HCT116 (cell line): ENCODE measurements around the gene SLC27A5. TPM values are rescaled to one million over a fixed set of nuclear protein-coding genes. Genes with fewer than 3 reads are reported as not detected.

Experiments
- ATAC-seq: fragments of 200-7000 bp; cut with Tn5 transposase; 2 replicates; pipeline ENCODE4 v1.9.1; 2020; ENCODE audit warnings: mild to moderate bottlenecking, moderate library complexity
- BruUV-seq: library from RNA; stranded (reverse); fragments of 400-500 nt; replicated peaks from 2 replicates; lab custom pipeline; 2021; lab: Mats Ljungman, UMichigan
- CTCF ChIA-PET: fragments of 300-600 bp; sonication (Branson Sonifier 250); formaldehyde crosslinking; loops from one replicate; lab custom pipeline; 2021; ENCODE audit warnings: antibody characterized with exemption; lab: Charles Lee
- POLR2A ChIA-PET: fragments of 300-600, 350-600 bp; sonication (Branson Sonifier 250); formaldehyde crosslinking; loops from one replicate; lab custom pipeline; 2021; ENCODE audit warnings: antibody characterized with exemption; lab: Charles Lee
- RAD21 ChIA-PET, 2 experiments: fragments of 300-600 bp; sonication (Branson Sonifier 250); formaldehyde crosslinking; loops; one replicate each; lab custom pipeline; 2023; ENCODE audit warnings: low total read pairs in 2 of 2; ENCODE audit not compliant: uncharacterized antibody in 2 of 2, unreplicated experiment in 2 of 2, low non-redundant PET in 1 of 2; lab: Charles Lee
- DNase-seq: peaks from one replicate; pipeline ENCODE4 v3.0.0-alpha.2; 2010; ENCODE audit warnings: low read depth, low spot score
- H2AFZ ChIP-seq: fragments of 200-600 bp; shearing (Covaris generic), sonication (generic); 2 replicates; pipeline ENCODE4 v1.6.1; 2017; ENCODE audit warnings: low read depth, mixed run types, mixed read lengths, antibody characterized with exemption, low read length; ENCODE audit not compliant: poor library complexity, severe bottlenecking
- H3K27ac ChIP-seq: 2 replicates; pipeline ENCODE4 v1.5.1; 2012; ENCODE audit warnings: low read depth, low read length
- H3K27me3 ChIP-seq: fragments of 200-600 bp; sonication (generic); 2 replicates; pipeline ENCODE4 v1.6.1; 2016; ENCODE audit warnings: mixed run types, low read length, mixed read lengths; ENCODE audit not compliant: insufficient read depth
- H3K36me3 ChIP-seq, 2 experiments: fragments of 200-500 bp in 1 of 2; fragments of 200-600 bp in 1 of 2; sonication (Bioruptor generic) in 1 of 2; sonication (generic) in 1 of 2; 2 replicates each; pipeline versions ENCODE4 v1.5.1 to v1.6.1; 2014 to 2016; ENCODE audit warnings: low read length in 2 of 2, inconsistent platforms in 1 of 2, mixed read lengths in 1 of 2, mixed run types in 1 of 2; ENCODE audit not compliant: insufficient read depth in 2 of 2, control insufficient read depth in 1 of 2
- H3K4me1 ChIP-seq, 2 experiments: fragments of 200-600 bp in 1 of 2; sonication (generic) in 1 of 2; 2 replicates each; pipeline versions ENCODE4 v1.5.1 to v1.6.1; 2012 to 2017; ENCODE audit warnings: low read length in 2 of 2, inconsistent platforms in 1 of 2, mild to moderate bottlenecking in 1 of 2, mixed read lengths in 1 of 2, mixed run types in 1 of 2, moderate library complexity in 1 of 2; ENCODE audit not compliant: insufficient read depth in 2 of 2, control insufficient read depth in 1 of 2
- H3K4me2 ChIP-seq: fragments of 200-600 bp; sonication (generic); 2 replicates; pipeline ENCODE4 v1.6.1; 2017; ENCODE audit warnings: mixed run types, low read length, mixed read lengths
- H3K4me3 ChIP-seq, 2 experiments: fragments of 200-600 bp in 1 of 2; sonication (generic) in 1 of 2; replicated peaks in 1 of 2; 2 replicates each; pipeline ENCODE4 v1.5.1; 2011 to 2016; ENCODE audit warnings: low read length in 2 of 2, control low read depth in 1 of 2, low read depth in 1 of 2, mild to moderate bottlenecking in 1 of 2, mixed read lengths in 1 of 2, mixed run types in 1 of 2
- H3K79me2 ChIP-seq: fragments of 200-600 bp; sonication (generic); 2 replicates; pipeline ENCODE4 v1.6.1; 2017; ENCODE audit warnings: mild to moderate bottlenecking, mixed run types, low read length, moderate library complexity, mixed read lengths; ENCODE audit not compliant: insufficient read depth
- H3K9ac ChIP-seq: fragments of 200-600 bp; sonication (generic); 2 replicates; pipeline ENCODE4 v1.6.1; 2016; ENCODE audit warnings: low read length, mixed read lengths
- H3K9me2 ChIP-seq: fragments of 200-600 bp; sonication (generic), shearing (Covaris generic); 2 replicates; pipeline ENCODE4 v1.6.1; 2017; ENCODE audit warnings: mixed run types, mild to moderate bottlenecking, moderate library complexity; ENCODE audit not compliant: insufficient read depth
- H3K9me3 ChIP-seq, 2 experiments: fragments of 200-500 bp in 1 of 2; fragments of 200-600 bp in 1 of 2; sonication (Bioruptor generic) in 1 of 2; sonication (generic) in 1 of 2; 2 replicates each; pipeline ENCODE4 v1.6.1; 2014 to 2017; ENCODE audit warnings: low read length in 2 of 2, mixed read lengths in 2 of 2, inconsistent platforms in 1 of 2, low read depth in 1 of 2, mild to moderate bottlenecking in 1 of 2, mixed run types in 1 of 2, moderate library complexity in 1 of 2; ENCODE audit not compliant: control insufficient read depth in 1 of 2, insufficient read depth in 1 of 2
- H4K20me1 ChIP-seq: fragments of 200-600 bp; sonication (generic), shearing (Covaris generic); 2 replicates; pipeline ENCODE4 v1.6.1; 2017; ENCODE audit warnings: mixed run types, mild to moderate bottlenecking, moderate library complexity; ENCODE audit not compliant: insufficient read depth
- TCF7L2 ChIP-seq: IDR thresholded peaks from 2 replicates; pipeline ENCODE4 v1.7.0; 2011; ENCODE audit warnings: borderline replicate concordance, inconsistent platforms; ENCODE audit not compliant: insufficient read depth, insufficient read length; ENCODE audit errors: extremely low read depth
- intact Hi-C: fragments of 100-400 bp; cut with micrococcal nuclease; formaldehyde crosslinking; loops from 2 replicates; pipeline ENCODE4 v1.10.0; 2022
- total RNA-seq: library from RNA; stranded (reverse); gene quantifications from one replicate; pipeline ENCODE4 v1.2.1, GENCODE V29; 2021; ENCODE audit not compliant: unreplicated experiment
- TF ChIP-seq, protein P1 (sequence below), 3 experiments: fragments of 200-600 bp in 1 of 3; sonication (generic) in 1 of 3; IDR thresholded peaks in 2 of 3; conservative IDR thresholded peaks in 1 of 3; 2 replicates each; pipeline ENCODE4 v1.5.1; 2012 to 2017; ENCODE audit warnings: low read depth in 2 of 3, low read length in 2 of 3, antibody characterized with exemption in 1 of 3, borderline replicate concordance in 1 of 3, control low read depth in 1 of 3, mild to moderate bottlenecking in 1 of 3, mixed read lengths in 1 of 3, mixed run types in 1 of 3, moderate library complexity in 1 of 3; ENCODE audit not compliant: insufficient read depth in 1 of 3

SLC27A5 gene
- total RNA-seq, 1 experiment from 2014 or later, result 27.1 TPM

- ATAC-seq (no peak), DNase-seq (no peak)
- Histone ChIP-seq H3K4me1 (peaks cover 12 to 31% of the 10 kb centered on the region in 2 experiments), H3K27me3 (no peaks in the 10 kb centered on the region), H3K9me2 (no peaks in the 10 kb centered on the region), H2AFZ (no peak overlapping the region), H3K4me3 (peak overlapping the region; percentile 78 to 90), H3K27ac (peak overlapping the region; percentile 91), H4K20me1 (no peaks in the 10 kb centered on the region), H3K79me2 (peaks cover 37% of the 10 kb centered on the region), H3K9me3 (no peaks in the 10 kb centered on the region), H3K9ac (peak overlapping the region; percentile 84), H3K4me2 (peak overlapping the region; percentile 91), H3K36me3 (peaks cover 2 to 17% of the 10 kb centered on the region in 2 experiments; a peak in 2 of 4 replicates)
- CTCF ChIA-PET, result interaction anchor here (0.6 to 3.3 kb wide), 15 partner anchors 8 to 626 kb away, joined by 3 to 20 read pairs (median 4); partner anchors contain the start of genes CHMP2A, TRIM28, ZNF497 and ZNF544
- intact Hi-C loops, result loop anchor here (2.0 kb wide), 1 partner anchor 53 kb away; the partner anchor contains the start of gene MZF1
- TSS peak; percentile 64 for BruUV-seq
- no peak for TF ChIP-seq TCF7L2
- TF ChIP-seq, protein P1, sequence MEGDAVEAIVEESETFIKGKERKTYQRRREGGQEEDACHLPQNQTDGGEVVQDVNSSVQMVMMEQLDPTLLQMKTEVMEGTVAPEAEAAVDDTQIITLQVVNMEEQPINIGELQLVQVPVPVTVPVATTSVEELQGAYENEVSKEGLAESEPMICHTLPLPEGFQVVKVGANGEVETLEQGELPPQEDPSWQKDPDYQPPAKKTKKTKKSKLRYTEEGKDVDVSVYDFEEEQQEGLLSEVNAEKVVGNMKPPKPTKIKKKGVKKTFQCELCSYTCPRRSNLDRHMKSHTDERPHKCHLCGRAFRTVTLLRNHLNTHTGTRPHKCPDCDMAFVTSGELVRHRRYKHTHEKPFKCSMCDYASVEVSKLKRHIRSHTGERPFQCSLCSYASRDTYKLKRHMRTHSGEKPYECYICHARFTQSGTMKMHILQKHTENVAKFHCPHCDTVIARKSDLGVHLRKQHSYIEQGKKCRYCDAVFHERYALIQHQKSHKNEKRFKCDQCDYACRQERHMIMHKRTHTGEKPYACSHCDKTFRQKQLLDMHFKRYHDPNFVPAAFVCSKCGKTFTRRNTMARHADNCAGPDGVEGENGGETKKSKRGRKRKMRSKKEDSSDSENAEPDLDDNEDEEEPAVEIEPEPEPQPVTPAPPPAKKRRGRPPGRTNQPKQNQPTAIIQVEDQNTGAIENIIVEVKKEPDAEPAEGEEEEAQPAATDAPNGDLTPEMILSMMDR (IDR thresholded peaks at IDR 0.05 in 2 of 3, conservative IDR thresholded peaks at IDR 0.05 in 1 of 3; ENCODE audit: borderline replicate concordance in 1 of 3, insufficient read depth in 1 of 3, low read depth in 2 of 3, low read length in 2 of 3), result 0 out of 6 replicates have a peak, but pooled peaks of 1 of the 3 experiments have one; percentile 0
- POLR2A ChIA-PET, result interaction anchor here (0.7 to 3.8 kb wide), 12 partner anchors 19 to 158 kb away, joined by 3 to 33 read pairs (median 4); partner anchors contain the start of genes CHMP2A, TRIM28, ZNF497 and ZNF584
- RAD21 ChIA-PET, result interaction anchor here (1.0 to 2.2 kb wide), 3 partner anchors 35 to 61 kb away, joined by 6 to 8 read pairs (median 7); partner anchors contain the start of gene CHMP2A (in 1 of the 2)
Observed at GRCh38 chr19:58520257-58520599, 8.4 kb upstream of the SLC27A5 start.
